SK-N-SH (cell line): ENCODE measurements around the gene RFLNA. TPM values are rescaled to one million over a fixed set of nuclear protein-coding genes. Genes with fewer than 3 reads are reported as not detected.

Experiments
- CTCF ChIA-PET: fragments of 300-600, 350-600 bp; formaldehyde crosslinking; extraction: SDS; loops from one replicate; lab custom pipeline; 2021; lab: Yijun Ruan, JAX
- POLR2A ChIA-PET: fragments of 350-600 bp; sonication (Branson Sonifier 250); formaldehyde crosslinking; extraction: SDS; loops from one replicate; lab custom pipeline; 2020; ENCODE audit warnings: antibody characterized with exemption, inconsistent platforms; lab: Yijun Ruan, JAX
- DNase-seq: peaks from one replicate; pipeline ENCODE4 v3.0.0; 2012
- H2AFZ ChIP-seq: fragments of 200-600 bp; sonication (generic); 2 replicates; pipeline ENCODE4 v1.8.1; 2016; ENCODE audit warnings: antibody characterized with exemption, mild to moderate bottlenecking, low read depth
- H3F3A ChIP-seq: fragments of 200-600 bp; sonication (generic); replicated peaks from 2 replicates; pipeline ENCODE3; 2016; ENCODE audit warnings: antibody characterized with exemption, mild to moderate bottlenecking; ENCODE audit not compliant: insufficient read depth
- H3K27ac ChIP-seq, 2 experiments: fragments of 200-500 bp in 1 of 2; fragments of 200-600 bp in 1 of 2; sonication (Bioruptor generic) in 1 of 2; sonication (generic), shearing (Covaris generic) in 1 of 2; 2 replicates each; pipeline versions ENCODE4 v1.5.1 to v1.6.1; 2014 to 2016; ENCODE audit warnings: low read depth in 2 of 2, inconsistent platforms in 1 of 2, low read length in 1 of 2, mild to moderate bottlenecking in 1 of 2, mixed read lengths in 1 of 2
- H3K27me3 ChIP-seq: fragments of 200-600 bp; sonication (generic), shearing (Covaris generic); 2 replicates; pipeline ENCODE4 v1.6.1; 2016; ENCODE audit warnings: mixed run types; ENCODE audit not compliant: insufficient read depth
- H3K36me3 ChIP-seq, 2 experiments: fragments of 200-500 bp in 1 of 2; fragments of 200-600 bp in 1 of 2; sonication (Bioruptor generic) in 1 of 2; sonication (generic) in 1 of 2; replicated peaks in 1 of 2; 2 replicates each; pipeline versions ENCODE3 to v1.5.1; 2014 to 2016; ENCODE audit warnings: low read length in 1 of 2, mild to moderate bottlenecking in 1 of 2; ENCODE audit not compliant: insufficient read depth in 2 of 2, control insufficient read depth in 1 of 2
- H3K4me1 ChIP-seq, 2 experiments: fragments of 200-500 bp in 1 of 2; fragments of 200-600 bp in 1 of 2; sonication (Bioruptor generic) in 1 of 2; sonication (generic), shearing (Covaris generic) in 1 of 2; 2 replicates each; pipeline versions ENCODE4 v1.5.1 to v1.6.1; 2014 to 2016; ENCODE audit warnings: low read depth in 1 of 2, low read length in 1 of 2, mixed run types in 1 of 2; ENCODE audit not compliant: insufficient read depth in 2 of 2, control insufficient read depth in 1 of 2
- H3K4me2 ChIP-seq: fragments of 200-600 bp; sonication (generic), shearing (Covaris generic); 2 replicates; pipeline ENCODE4 v1.6.1; 2017; ENCODE audit warnings: mixed run types
- H3K4me3 ChIP-seq, 2 experiments: fragments of 200-500 bp in 1 of 2; fragments of 200-600 bp in 1 of 2; sonication (Bioruptor generic) in 1 of 2; sonication (generic), shearing (Covaris generic) in 1 of 2; 2 replicates each; pipeline versions ENCODE4 v1.5.1 to v1.8.1; 2014 to 2016; ENCODE audit warnings: low read depth in 2 of 2, inconsistent platforms in 1 of 2, low read length in 1 of 2, mild to moderate bottlenecking in 1 of 2, mixed read lengths in 1 of 2, moderate library complexity in 1 of 2
- H3K79me2 ChIP-seq: fragments of 200-600 bp; sonication (generic); 2 replicates; pipeline ENCODE4 v1.8.1; 2017; ENCODE audit warnings: mild to moderate bottlenecking; ENCODE audit not compliant: insufficient read depth
- H3K9ac ChIP-seq: fragments of 200-600 bp; sonication (generic); 2 replicates; pipeline ENCODE4 v1.6.1; 2017; ENCODE audit warnings: mixed run types
- H3K9me2 ChIP-seq: fragments of 200-600 bp; sonication (generic); 2 replicates; pipeline ENCODE4 v1.6.1; 2017; ENCODE audit warnings: mixed run types
- H3K9me3 ChIP-seq: fragments of 200-600 bp; sonication (generic); 2 replicates; pipeline ENCODE4 v1.6.1; 2017; ENCODE audit warnings: mixed run types, mild to moderate bottlenecking, moderate library complexity
- H4K20me1 ChIP-seq: fragments of 200-600 bp; sonication (generic); 2 replicates; pipeline ENCODE4 v1.6.1; 2017; ENCODE audit warnings: mild to moderate bottlenecking, mixed run types; ENCODE audit not compliant: insufficient read depth
- CHD2 ChIP-seq: fragments of 150-350 bp; IDR thresholded peaks from 2 replicates; pipeline ENCODE4 v1.6.1; 2018; ENCODE audit warnings: low read length; ENCODE audit not compliant: partially characterized antibody
- CTCF ChIP-seq: fragments of 200-600 bp; sonication (generic); IDR thresholded peaks from 2 replicates; pipeline ENCODE4 v1.6.1; 2017; ENCODE audit warnings: antibody characterized with exemption, mild to moderate bottlenecking, moderate library complexity
- EZH2phosphoT487 ChIP-seq: fragments of 200-600 bp; sonication (generic); IDR thresholded peaks from 2 replicates; pipeline ENCODE4 v1.6.1; 2017; ENCODE audit warnings: low read depth, mixed run types, mild to moderate bottlenecking, antibody characterized with exemption, moderate library complexity, borderline replicate concordance
- FOXJ3 ChIP-seq: sonication (generic); formaldehyde crosslinking; IDR thresholded peaks from 2 replicates; pipeline ENCODE4 v1.5.1; 2020; ENCODE audit warnings: mild to moderate bottlenecking, missing genetic modification reagents
- GABPA ChIP-seq: IDR thresholded peaks from 2 replicates; pipeline ENCODE4 v1.4.0; 2012; ENCODE audit warnings: low read depth, mild to moderate bottlenecking
- GATA2 ChIP-seq: sonication (generic); formaldehyde crosslinking; IDR thresholded peaks from 2 replicates; pipeline ENCODE4 v1.5.0; 2020; ENCODE audit warnings: mild to moderate bottlenecking, missing genetic modification reagents
- IRF3 ChIP-seq: fragments of 150-350 bp; IDR thresholded peaks from 2 replicates; pipeline ENCODE4 v1.6.1; 2016; ENCODE audit warnings: mild to moderate bottlenecking, low read depth, low read length
- MXI1 ChIP-seq: IDR thresholded peaks from 2 replicates; pipeline ENCODE4 v1.6.1; 2012; ENCODE audit warnings: mild to moderate bottlenecking, low read depth, low read length, improper control_type of control experiment
- NFIC ChIP-seq: IDR thresholded peaks from 2 replicates; pipeline ENCODE4 v1.4.0; 2012; ENCODE audit warnings: borderline replicate concordance
- NRF1 ChIP-seq: IDR thresholded peaks from 2 replicates; pipeline ENCODE4 v1.6.1; 2012; ENCODE audit warnings: low read depth, mild to moderate bottlenecking, low read length
- PBX3 ChIP-seq: IDR thresholded peaks from 2 replicates; pipeline ENCODE4; 2012
- RAD21 ChIP-seq: IDR thresholded peaks from 2 replicates; pipeline ENCODE4 v1.6.1; 2012; ENCODE audit warnings: mild to moderate bottlenecking, low read length
- RFX5 ChIP-seq: IDR thresholded peaks from 2 replicates; pipeline ENCODE4 v1.6.1; 2012; ENCODE audit warnings: mild to moderate bottlenecking, improper control_type of control experiment, low read length
- RXRA ChIP-seq: IDR thresholded peaks from 2 replicates; pipeline ENCODE4 v1.4.0; 2012; ENCODE audit warnings: low read depth, mild to moderate bottlenecking, borderline replicate concordance
- SMC3 ChIP-seq: IDR thresholded peaks from 2 replicates; pipeline ENCODE4 v1.6.1; 2012; ENCODE audit warnings: low read depth, low read length, improper control_type of control experiment
- TAF1 ChIP-seq: IDR thresholded peaks from 2 replicates; pipeline ENCODE4 v1.6.1; 2012; ENCODE audit warnings: low read depth, mild to moderate bottlenecking, low read length, moderate library complexity, borderline replicate concordance
- TCF12 ChIP-seq: IDR thresholded peaks from 2 replicates; pipeline ENCODE4 v1.4.0; 2012
- WGBS: methylation state at CpG from one replicate; pipeline ENCODE4 v1.1.6; 2017; ENCODE audit warnings: low lambda C conversion rate; 5-methylcytosine and 5-hydroxymethylcytosine counted together
- polyA plus RNA-seq, 3 experiments: library from polyadenylated mRNA; depleted of rRNA; stranded (reverse); fragments of >200 nt; gene quantifications; 2 replicates each; pipeline ENCODE4 v1.2.3, GENCODE V29; 2012
- TF ChIP-seq, protein P1 (sequence below): fragments of 150-350 bp; IDR thresholded peaks from 2 replicates; pipeline ENCODE4 v1.6.1; 2017; ENCODE audit warnings: antibody characterized with exemption, low read length, low read depth, borderline replicate concordance

Gene RFLNA
- polyA plus RNA-seq, 1 of the 3 experiments (the other 2 are of a cell fraction) = 0.10 TPM

DNA sequence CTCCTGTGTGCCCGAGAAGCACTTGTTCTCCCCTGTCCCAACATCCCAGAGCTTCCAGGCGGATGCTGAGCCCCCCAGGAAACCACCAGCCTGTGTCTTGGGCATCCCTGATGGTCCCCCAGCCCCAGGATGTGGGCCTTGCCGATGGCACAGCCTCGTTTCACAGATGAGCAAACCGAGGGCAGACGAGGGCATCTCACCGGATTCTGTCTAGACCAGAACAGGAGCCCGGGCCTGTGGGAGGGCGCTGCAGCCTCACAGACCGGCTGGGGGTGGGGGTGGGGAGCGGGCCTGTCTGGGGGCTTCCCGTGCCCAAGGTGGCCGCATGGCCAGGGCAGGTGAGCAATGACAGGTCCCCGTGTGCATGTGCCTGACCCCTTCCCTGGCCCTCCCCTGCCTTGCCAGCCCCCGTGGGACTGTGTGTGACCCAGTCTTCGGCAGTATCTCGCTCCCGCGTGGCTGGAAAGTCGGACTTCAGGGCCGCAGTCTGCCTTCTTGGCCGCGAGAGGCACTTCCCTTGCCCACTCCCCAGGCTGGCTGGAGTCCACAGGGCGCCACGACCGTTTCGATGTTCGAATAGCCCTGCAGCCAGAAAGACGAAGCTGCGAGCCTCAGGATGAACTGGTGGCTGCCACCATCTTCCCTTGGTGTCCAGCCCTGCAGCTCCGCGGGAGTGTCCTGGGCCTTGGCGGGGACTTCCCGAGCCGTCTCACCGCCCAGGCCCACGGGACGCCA lies 8.9 kb downstream of the RFLNA start:
- CTCF ChIA-PET = interaction anchor here (1.2 kb wide), 1 partner anchor 468 kb away, joined by 6 read pairs; no protein-coding TSS in a partner anchor
- no peak for DNase-seq

More for the DNA sequence above, 8.9 kb downstream of the RFLNA start:
- Histone ChIP-seq H3K27ac (no peak overlapping the region), H2AFZ (no peak overlapping the region), H4K20me1 (no peaks in the 10 kb centered on the region), H3K4me2 (no peak overlapping the region), H3K4me1 (no peaks in the 10 kb centered on the region; a peak in 1 of 4 replicates), H3K9me3 (no peaks in the 10 kb centered on the region), H3K9ac (no peak overlapping the region), H3F3A (no peaks in the 10 kb centered on the region), H3K79me2 (no peaks in the 10 kb centered on the region), H3K4me3 (no peak overlapping the region), H3K36me3 (no peaks in the 10 kb centered on the region), H3K9me2 (no peaks in the 10 kb centered on the region), H3K27me3 (no peaks in the 10 kb centered on the region)
- 52% methylated on average over 5 of the region's 38 CpGs for WGBS
- POLR2A ChIA-PET = interaction anchor here (0.6 kb wide), 1 partner anchor 89 kb away, joined by 3 read pairs; no protein-coding TSS in a partner anchor
- no peak for TF ChIP-seq CTCF
- no peak for TF ChIP-seq EZH2phosphoT487
- no peak for TF ChIP-seq IRF3
- TF ChIP-seq TCF12 = no peak
- TF ChIP-seq MXI1 = no peak
- no peak for TF ChIP-seq PBX3
- no peak for TF ChIP-seq RXRA
- TF ChIP-seq TAF1 = no peak
- TF ChIP-seq SMC3 = no peak
- TF ChIP-seq GABPA = no peak
- TF ChIP-seq RFX5 = no peak
- no peak for TF ChIP-seq NRF1
- no peak for TF ChIP-seq CHD2
- TF ChIP-seq NFIC = no peak
- TF ChIP-seq FOXJ3 (CRISPR knock-in tag) = no peak
- TF ChIP-seq GATA2 = no peak
- TF ChIP-seq RAD21 = no peak
- TF ChIP-seq, protein P1, sequence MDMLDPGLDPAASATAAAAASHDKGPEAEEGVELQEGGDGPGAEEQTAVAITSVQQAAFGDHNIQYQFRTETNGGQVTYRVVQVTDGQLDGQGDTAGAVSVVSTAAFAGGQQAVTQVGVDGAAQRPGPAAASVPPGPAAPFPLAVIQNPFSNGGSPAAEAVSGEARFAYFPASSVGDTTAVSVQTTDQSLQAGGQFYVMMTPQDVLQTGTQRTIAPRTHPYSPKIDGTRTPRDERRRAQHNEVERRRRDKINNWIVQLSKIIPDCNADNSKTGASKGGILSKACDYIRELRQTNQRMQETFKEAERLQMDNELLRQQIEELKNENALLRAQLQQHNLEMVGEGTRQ = no peak
